ENCODE measurements around the gene TMEM92.

- TF ChIP-seq CTCF (IDR thresholded peaks at IDR 0.05): no peak
- TF ChIP-seq ZFX (IDR thresholded peaks at IDR 0.05; ENCODE audit: borderline replicate concordance): no peak
Observed at GRCh38 chr17:50225701-50226240, 48.5 kb upstream of the TMEM92 start.
